Measurements from ENCODE around the gene PPP3CA.
"Not testable (repeated sequence)": the region's sequence is repeated elsewhere in the genome, so short reads cannot be mapped to it uniquely, and the experiment has no call there.

Gene PPP3CA

GRCh38 chr4:101131058-101131457 lies 216.3 kb downstream of the PPP3CA start:
- not testable (repeated sequence) for DNase-seq

- not testable (repeated sequence) for DNase-seq
Measured at GRCh38 chr4:101128898-101129297, 218.4 kb downstream of the PPP3CA start.

- DNase-seq = no peak
Measured at GRCh38 chr4:101128473-101128872, 218.9 kb downstream of the PPP3CA start.

GRCh38 chr4:101127176-101127790 lies 220.0 kb downstream of the PPP3CA start:
- no peak for DNase-seq

GRCh38 chr4:101126059-101126458 lies 221.3 kb downstream of the PPP3CA start:
- DNase-seq = no peak

GRCh38 chr4:101125045-101125942 lies 222.0 kb downstream of the PPP3CA start:
- no peak for DNase-seq

GRCh38 chr4:101123231-101123630 lies 224.1 kb downstream of the PPP3CA start:
- no peak for DNase-seq

- no peak for DNase-seq
Measured at GRCh38 chr4:101122019-101122418, 225.3 kb downstream of the PPP3CA start.

- no peak for DNase-seq
Measured at GRCh38 chr4:101119141-101119540, 228.2 kb downstream of the PPP3CA start.

- no peak for DNase-seq
Measured at GRCh38 chr4:101118617-101119016, 228.7 kb downstream of the PPP3CA start.

- no peak for DNase-seq
Measured at GRCh38 chr4:101115887-101116286, 231.4 kb downstream of the PPP3CA start.

- DNase-seq = no peak
Measured at GRCh38 chr4:101114936-101115372, 232.4 kb downstream of the PPP3CA start.

GRCh38 chr4:101104312-101105052 lies 242.8 kb downstream of the PPP3CA start:
- DNase-seq = no peak

GRCh38 chr4:101103381-101104142 lies 243.8 kb downstream of the PPP3CA start:
- DNase-seq = peak; percentile 1

- no peak for DNase-seq
Measured at GRCh38 chr4:101102114-101102742, 245.1 kb downstream of the PPP3CA start.

- no peak for DNase-seq
Measured at GRCh38 chr4:101101072-101101471, 246.3 kb downstream of the PPP3CA start.

GRCh38 chr4:101098666-101099400 lies 248.5 kb downstream of the PPP3CA start:
- DNase-seq = no peak

GRCh38 chr4:101092609-101093008 lies 254.7 kb downstream of the PPP3CA start:
- not testable (repeated sequence) for DNase-seq

- no peak for DNase-seq
Measured at GRCh38 chr4:101089168-101089567, 258.2 kb downstream of the PPP3CA start.

- DNase-seq = no peak
Measured at GRCh38 chr4:101086801-101087586, 260.3 kb downstream of the PPP3CA start.

- DNase-seq = no peak
Measured at GRCh38 chr4:101083131-101083530, 264.2 kb downstream of the PPP3CA start.
